Measurements from ENCODE around the gene ZSCAN23. TPM values are rescaled to one million over a fixed set of nuclear protein-coding genes. Genes with fewer than 3 reads are reported as not detected.

Gene ZSCAN23
- total RNA-seq, 5 donors from 2014 or later (not counting 1 experiment from before 2014, with no cell fraction given) = 1.3 to 3.5 (median 1.7) TPM

DNA sequence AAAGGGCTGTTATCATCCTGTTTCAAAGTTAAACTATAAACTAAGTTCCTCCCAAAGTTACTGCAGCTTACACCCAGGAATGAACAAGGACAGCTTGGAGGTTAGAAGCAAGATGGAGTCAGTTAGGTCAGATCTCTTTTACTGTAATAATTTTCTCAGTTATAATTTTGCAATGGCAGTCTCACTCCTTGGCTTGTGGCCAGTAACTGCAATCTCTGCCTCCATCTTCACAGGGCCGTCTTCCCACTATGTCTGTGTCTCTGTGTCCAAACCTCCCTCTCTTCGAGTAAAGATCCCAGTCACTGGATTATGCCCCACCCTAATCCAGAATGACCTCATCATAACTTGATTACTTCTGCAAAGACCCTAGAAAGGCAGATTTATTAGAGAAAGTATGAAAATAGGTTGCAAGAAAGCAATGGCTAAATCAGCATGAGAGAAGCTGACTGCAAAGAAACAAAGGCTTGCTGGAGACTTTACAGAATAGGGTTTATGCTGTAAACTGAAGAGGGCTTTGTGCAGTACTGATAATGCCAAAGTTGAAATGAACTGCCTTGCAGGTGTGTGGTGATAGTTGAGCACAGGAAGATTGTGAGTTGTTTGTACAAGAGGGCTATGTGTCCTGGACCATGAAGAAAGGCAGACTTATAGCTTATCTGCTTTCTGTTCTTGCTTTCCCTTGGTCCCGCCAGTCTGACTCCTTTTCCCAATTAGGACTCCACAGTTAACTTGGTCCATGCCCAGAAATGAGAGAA is 43.9 kb upstream of the ZSCAN23 start:
- Mint-ChIP-seq H3K4me1 (peaks cover 19 to 26% (median 19%) of the 10 kb centered on the region in 3 donors), H3K9me3 (no peaks in the 10 kb centered on the region), H3K4me3 (no peak overlapping the region), H3K27me3 (peaks cover 39 to 69% of the 10 kb centered on the region in 2 donors), H3K36me3 (no peaks in the 10 kb centered on the region), H3K27ac (no peak overlapping the region)
- no peaks in the 10 kb centered on the region for H3K9me3 ChIP-seq
- no peaks in the 10 kb centered on the region for H3K36me3 ChIP-seq (ENCODE audit: control insufficient read depth in 2 of 2, extremely low read depth in 1 of 2, insufficient read depth in 1 of 2, low read length in 1 of 2)
- ChIA-PET CTCF (no interaction called here), POLR2A (no interaction called here)
- no CpG with 5 or more reads among the region's 3 CpGs for WGBS (ENCODE audit: insufficient coverage)
- H3K27ac ChIP-seq (ENCODE audit: low read length) = no peak overlapping the region
- peaks cover 12 to 41% of the 10 kb centered on the region in 2 experiments for H3K27me3 ChIP-seq (replicated peaks in 1 of 2; ENCODE audit: control insufficient read depth in 2 of 2, extremely low read depth in 1 of 2, insufficient read depth in 2 of 2, low read length in 1 of 2)
- no peak for DNase-seq
- H3K4me1 ChIP-seq (ENCODE audit: control insufficient read depth in 1 of 2, extremely low read depth in 1 of 2, insufficient read depth in 2 of 2, low read length in 2 of 2) = peaks cover 4 to 17% of the 10 kb centered on the region in 2 experiments
- no peak overlapping the region for H3K4me3 ChIP-seq (ENCODE audit: control insufficient read depth in 1 of 2, extremely low read depth in 1 of 2, low read length in 1 of 2)
- ATAC-seq (replicated peaks in 1 of 4) = no peak

DNA sequence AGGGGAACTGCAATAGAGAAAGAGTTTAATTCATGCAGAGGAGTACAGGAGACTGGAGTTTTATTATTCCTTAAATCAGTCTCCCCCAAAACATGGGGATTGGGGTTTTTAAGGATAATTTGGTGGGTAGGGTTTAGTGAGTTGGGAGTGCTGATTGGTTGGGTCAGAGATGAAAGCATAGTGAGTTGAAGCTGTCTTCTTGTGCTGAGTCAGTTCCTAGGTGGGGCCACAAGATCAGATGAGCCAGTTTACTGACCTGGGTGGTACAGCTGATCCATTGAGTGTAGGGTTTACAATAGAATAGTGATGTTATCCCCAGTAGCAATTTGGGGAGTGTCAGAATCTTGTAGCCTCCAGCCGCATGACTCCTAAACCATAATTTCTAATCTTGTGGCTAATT is 43.2 kb upstream of the ZSCAN23 start:
- CTCF ChIA-PET = no interaction called here
- POLR2A ChIA-PET = no interaction called here
- Mint-ChIP-seq H3K4me1 (peaks cover 19 to 21% (median 19%) of the 10 kb centered on the region in 3 donors), H3K27ac (no peak overlapping the region), H3K36me3 (no peaks in the 10 kb centered on the region), H3K27me3 (peaks cover 39 to 69% of the 10 kb centered on the region in 2 donors), H3K4me3 (no peak overlapping the region), H3K9me3 (no peaks in the 10 kb centered on the region)
- H3K27me3 ChIP-seq (replicated peaks in 1 of 2; ENCODE audit: control insufficient read depth in 2 of 2, extremely low read depth in 1 of 2, insufficient read depth in 2 of 2, low read length in 1 of 2) = peaks cover 12 to 43% of the 10 kb centered on the region in 2 experiments
- no peak for ATAC-seq (replicated peaks in 1 of 4)
- H3K36me3 ChIP-seq (ENCODE audit: control insufficient read depth in 2 of 2, extremely low read depth in 1 of 2, insufficient read depth in 1 of 2, low read length in 1 of 2) = no peaks in the 10 kb centered on the region
- no CpG with 5 or more reads among the region's 1 CpG for WGBS (ENCODE audit: insufficient coverage)
- no peak overlapping the region for H3K27ac ChIP-seq (ENCODE audit: low read length)
- no peaks in the 10 kb centered on the region for H3K9me3 ChIP-seq
- no peak overlapping the region for H3K4me3 ChIP-seq (ENCODE audit: control insufficient read depth in 1 of 2, extremely low read depth in 1 of 2, low read length in 1 of 2)
- peaks cover 4 to 17% of the 10 kb centered on the region in 2 experiments for H3K4me1 ChIP-seq (ENCODE audit: control insufficient read depth in 1 of 2, extremely low read depth in 1 of 2, insufficient read depth in 2 of 2, low read length in 2 of 2)
- DNase-seq = no peak

DNA sequence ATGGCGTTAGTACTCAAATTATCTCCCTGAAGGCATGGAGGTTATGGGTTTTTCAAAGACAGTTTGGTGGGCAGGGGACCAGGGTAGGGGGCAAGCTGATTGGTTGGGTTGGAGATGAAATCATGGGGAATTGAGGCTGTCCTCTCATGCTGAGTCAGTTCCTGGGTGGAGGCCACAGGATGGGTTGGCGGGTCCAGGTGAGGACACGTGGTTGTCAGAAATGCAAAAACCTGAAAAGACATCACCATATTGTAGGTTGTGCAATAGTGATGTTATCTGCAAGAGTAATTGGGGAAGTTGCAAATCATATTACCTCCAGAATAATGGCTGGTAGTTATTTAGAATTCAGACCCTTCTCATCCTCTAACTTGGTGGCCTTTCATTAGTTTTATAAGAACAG is 42.2 kb upstream of the ZSCAN23 start:
- ATAC-seq (replicated peaks in 1 of 4) (no peak), DNase-seq (no peak)
- Mint-ChIP-seq H3K4me1 (peaks cover 15 to 17% (median 16%) of the 10 kb centered on the region in 3 donors), H3K27me3 (peaks cover 38 to 68% of the 10 kb centered on the region in 2 donors), H3K9me3 (no peaks in the 10 kb centered on the region), H3K27ac (no peak overlapping the region), H3K36me3 (no peaks in the 10 kb centered on the region), H3K4me3 (no peak overlapping the region)
- ChIA-PET CTCF (no interaction called here), POLR2A (no interaction called here)
- Histone ChIP-seq H3K27me3 (replicated peaks in 1 of 2; ENCODE audit: control insufficient read depth in 2 of 2, extremely low read depth in 1 of 2, insufficient read depth in 2 of 2, low read length in 1 of 2) (peaks cover 10 to 40% of the 10 kb centered on the region in 2 experiments), H3K27ac (ENCODE audit: low read length) (no peak overlapping the region), H3K9me3 (no peaks in the 10 kb centered on the region), H3K4me3 (ENCODE audit: control insufficient read depth in 1 of 2, extremely low read depth in 1 of 2, low read length in 1 of 2) (no peak overlapping the region), H3K4me1 (ENCODE audit: control insufficient read depth in 1 of 2, extremely low read depth in 1 of 2, insufficient read depth in 2 of 2, low read length in 2 of 2) (peaks cover 3 to 16% of the 10 kb centered on the region in 2 experiments), H3K36me3 (ENCODE audit: control insufficient read depth in 2 of 2, extremely low read depth in 1 of 2, insufficient read depth in 1 of 2, low read length in 1 of 2) (no peaks in the 10 kb centered on the region)
- WGBS (ENCODE audit: insufficient coverage) = no CpG with 5 or more reads among the region's 3 CpGs

DNA sequence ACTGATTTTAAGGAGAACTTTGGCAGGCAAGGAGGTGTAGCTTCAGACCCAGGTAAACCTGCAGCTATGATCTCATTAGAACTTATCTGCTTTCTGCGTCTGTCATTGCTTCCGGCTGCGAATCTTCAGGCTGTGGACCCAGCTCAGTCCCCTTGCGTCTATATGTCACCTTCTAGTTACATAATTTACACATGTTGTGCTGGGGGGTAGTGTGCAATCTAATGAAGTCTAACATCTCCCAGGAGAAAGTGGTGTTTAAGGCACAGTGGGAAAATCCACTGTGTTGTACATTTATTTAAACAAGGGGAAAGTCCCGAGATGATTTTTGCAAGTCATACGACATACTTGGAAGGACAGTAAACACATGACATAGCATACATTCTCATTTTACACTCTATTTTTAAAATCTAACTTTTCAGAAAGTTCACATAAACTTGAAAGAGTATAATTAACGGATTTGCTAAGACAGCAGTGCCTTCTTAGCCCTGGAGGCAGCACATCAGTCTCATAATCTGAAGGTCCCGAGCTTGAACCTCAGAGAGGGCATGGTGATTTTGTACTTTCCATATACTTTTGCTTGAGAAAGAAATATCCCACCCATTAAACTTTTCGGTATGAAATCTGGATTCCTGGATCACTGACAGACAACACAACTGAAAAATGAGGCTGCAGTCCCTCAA is 37.1 kb upstream of the ZSCAN23 start:
- ATAC-seq (replicated peaks in 1 of 4) = no peak
- POLR2A ChIA-PET = no interaction called here
- H3K36me3 ChIP-seq (ENCODE audit: control insufficient read depth in 2 of 2, extremely low read depth in 1 of 2, insufficient read depth in 1 of 2, low read length in 1 of 2) = no peaks in the 10 kb centered on the region
- 64% methylated on average over 2 of the region's 9 CpGs for WGBS (ENCODE audit: insufficient coverage)
- DNase-seq = no peak
- H3K4me3 Mint-ChIP-seq = no peak overlapping the region
- no peak overlapping the region for H3K27ac Mint-ChIP-seq
- no peaks in the 10 kb centered on the region for H3K36me3 Mint-ChIP-seq
- no peaks in the 10 kb centered on the region for H3K9me3 Mint-ChIP-seq
- no peaks in the 10 kb centered on the region for H3K4me1 ChIP-seq (ENCODE audit: control insufficient read depth in 1 of 2, extremely low read depth in 1 of 2, insufficient read depth in 2 of 2, low read length in 2 of 2)
- no peak overlapping the region for H3K27ac ChIP-seq (ENCODE audit: low read length)
- no peak overlapping the region for H3K4me3 ChIP-seq (ENCODE audit: control insufficient read depth in 1 of 2, extremely low read depth in 1 of 2, low read length in 1 of 2)
- peaks cover 14 to 33% of the 10 kb centered on the region in 2 experiments for H3K27me3 ChIP-seq (replicated peaks in 1 of 2; ENCODE audit: control insufficient read depth in 2 of 2, extremely low read depth in 1 of 2, insufficient read depth in 2 of 2, low read length in 1 of 2)
- no peaks in the 10 kb centered on the region for H3K9me3 ChIP-seq
- H3K27me3 Mint-ChIP-seq = peaks cover 57 to 71% of the 10 kb centered on the region in 2 donors
- peaks cover 5 to 12% (median 6%) of the 10 kb centered on the region in 3 donors for H3K4me1 Mint-ChIP-seq
- CTCF ChIA-PET = no interaction called here

DNA sequence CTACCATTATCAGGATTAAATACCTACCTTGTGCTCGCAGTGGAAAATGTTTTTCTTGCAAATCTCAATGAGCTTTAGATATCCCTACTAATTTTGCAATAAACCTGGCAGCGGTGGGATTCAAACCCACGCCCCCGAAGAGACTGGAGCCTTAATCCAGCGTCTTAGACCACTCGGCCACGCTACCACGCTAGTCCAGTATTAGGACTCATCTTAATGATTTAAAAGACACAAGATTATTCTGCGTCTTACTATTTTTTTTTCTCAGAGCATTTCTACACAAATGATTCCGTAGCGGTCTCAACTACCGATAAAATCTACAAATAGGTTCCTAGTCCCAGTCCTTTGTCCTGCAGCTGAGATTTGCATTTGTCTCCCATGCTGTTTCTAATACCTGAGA is 35.2 kb upstream of the ZSCAN23 start:
- H3K27ac Mint-ChIP-seq = no peak overlapping the region
- DNase-seq (no peak), ATAC-seq (replicated peaks in 1 of 4) (no peak)
- 65% methylated on average over 9 of the region's 12 CpGs for WGBS (ENCODE audit: insufficient coverage)
- POLR2A ChIA-PET = no interaction called here
- CTCF ChIA-PET = no interaction called here
- peaks cover 0 to 3% of the 10 kb centered on the region in 2 experiments for H3K4me1 ChIP-seq (ENCODE audit: control insufficient read depth in 1 of 2, extremely low read depth in 1 of 2, insufficient read depth in 2 of 2, low read length in 2 of 2)
- H3K27me3 ChIP-seq (replicated peaks in 1 of 2; ENCODE audit: control insufficient read depth in 2 of 2, extremely low read depth in 1 of 2, insufficient read depth in 2 of 2, low read length in 1 of 2) = peaks cover 24 to 30% of the 10 kb centered on the region in 2 experiments
- H3K4me3 ChIP-seq (ENCODE audit: control insufficient read depth in 1 of 2, extremely low read depth in 1 of 2, low read length in 1 of 2) = no peak overlapping the region
- no peaks in the 10 kb centered on the region for H3K36me3 Mint-ChIP-seq
- peak overlapping the region in 1 of 3 donors; percentile 32 for H3K4me3 Mint-ChIP-seq
- H3K9me3 Mint-ChIP-seq = no peaks in the 10 kb centered on the region
- H3K4me1 Mint-ChIP-seq = peaks cover 8 to 12% (median 10%) of the 10 kb centered on the region in 3 donors
- H3K36me3 ChIP-seq (ENCODE audit: control insufficient read depth in 2 of 2, extremely low read depth in 1 of 2, insufficient read depth in 1 of 2, low read length in 1 of 2) = no peaks in the 10 kb centered on the region
- H3K27me3 Mint-ChIP-seq = peaks cover 68 to 74% of the 10 kb centered on the region in 2 donors
- no peaks in the 10 kb centered on the region for H3K9me3 ChIP-seq
- H3K27ac ChIP-seq (ENCODE audit: low read length) = no peak overlapping the region

DNA sequence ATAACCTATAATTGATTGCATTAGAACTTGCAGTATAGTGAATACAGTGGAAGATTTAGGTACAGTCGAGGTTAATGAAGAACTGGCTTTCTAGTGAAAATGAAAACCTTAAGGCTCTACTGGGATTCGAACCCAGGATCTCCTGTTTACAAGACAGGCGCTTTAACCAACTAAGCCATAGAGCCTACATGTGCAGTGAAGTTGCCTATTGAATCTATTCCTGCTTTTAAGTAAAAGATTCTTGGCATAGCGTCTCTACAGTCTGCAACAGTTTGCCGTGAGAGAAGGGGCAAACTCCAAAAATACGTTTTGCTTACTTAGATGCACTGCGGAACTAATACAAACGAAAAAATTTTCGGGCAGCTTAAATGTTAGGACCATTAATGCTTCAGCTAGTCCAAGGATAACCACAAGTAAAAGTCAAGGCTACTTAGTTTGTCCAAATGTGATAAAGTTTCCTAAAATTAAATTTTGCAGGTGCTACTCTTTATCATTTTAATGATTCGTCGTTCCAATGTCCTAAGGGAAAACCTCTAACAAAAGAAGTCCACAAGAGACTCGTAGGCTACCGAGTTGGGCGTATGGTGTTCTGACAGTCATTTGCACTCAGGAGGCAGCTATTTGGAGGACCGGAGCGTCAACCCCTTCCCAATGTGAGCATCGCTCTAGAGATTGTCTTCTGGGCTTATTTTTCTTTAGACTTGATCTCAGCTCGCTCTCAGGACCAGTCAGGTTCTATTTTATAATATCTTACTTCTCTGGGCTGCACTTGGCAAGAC is 31.3 kb upstream of the ZSCAN23 start:
- peaks cover 18 to 20% of the 10 kb centered on the region in 2 experiments for H3K27me3 ChIP-seq (replicated peaks in 1 of 2; ENCODE audit: control insufficient read depth in 2 of 2, extremely low read depth in 1 of 2, insufficient read depth in 2 of 2, low read length in 1 of 2)
- H3K36me3 Mint-ChIP-seq = peaks cover 4% of the 10 kb centered on the region
- peaks cover 49 to 71% of the 10 kb centered on the region in 2 donors for H3K27me3 Mint-ChIP-seq
- no peak overlapping the region for H3K27ac ChIP-seq (ENCODE audit: low read length)
- peak overlapping the region in 1 of 3 donors; percentile 32 for H3K4me3 Mint-ChIP-seq
- ChIA-PET POLR2A (interaction anchor here in 1 of 2 donors (0.6 kb wide), 1 partner anchor 32 kb away, joined by 3 read pairs; the partner anchor contains the start of gene ZSCAN23), CTCF (no interaction called here)
- peaks cover 8 to 12% (median 10%) of the 10 kb centered on the region in 3 donors for H3K4me1 Mint-ChIP-seq
- no peak overlapping the region for H3K4me3 ChIP-seq (ENCODE audit: control insufficient read depth in 1 of 2, extremely low read depth in 1 of 2, low read length in 1 of 2)
- peaks cover 0 to 3% of the 10 kb centered on the region in 2 experiments for H3K4me1 ChIP-seq (ENCODE audit: control insufficient read depth in 1 of 2, extremely low read depth in 1 of 2, insufficient read depth in 2 of 2, low read length in 2 of 2)
- ATAC-seq (replicated peaks in 1 of 4) = peak in 2 of 4 experiments; percentile 12 to 56
- no peaks in the 10 kb centered on the region for H3K9me3 ChIP-seq
- no peak overlapping the region for H3K27ac Mint-ChIP-seq
- H3K9me3 Mint-ChIP-seq = peaks cover 0 to 6% (median 2%) of the 10 kb centered on the region in 3 donors
- peak in 1 of 35 experiments; percentile 38 for DNase-seq
- WGBS (ENCODE audit: insufficient coverage) = 20% methylated on average over 8 of the region's 18 CpGs
- H3K36me3 ChIP-seq (ENCODE audit: control insufficient read depth in 2 of 2, extremely low read depth in 1 of 2, insufficient read depth in 1 of 2, low read length in 1 of 2) = no peaks in the 10 kb centered on the region

Measured in T-cell (primary cell).